Pulmonary artery endothelial cell (primary cell): ENCODE data around the gene FRMD4A. TPM values are rescaled to one million over a fixed set of nuclear protein-coding genes. Genes with fewer than 3 reads are reported as not detected.

Experiments
- DNase-seq: peaks from one replicate; pipeline ENCODE4 v3.0.0-alpha.2; 2011; ENCODE audit warnings: low read depth, low spot score
- total RNA-seq: library from RNA; depleted of rRNA; stranded (reverse); fragments of >200 nt; gene quantifications from 2 replicates; pipeline ENCODE4 v1.2.3, GENCODE V29; 2014

Gene FRMD4A
- total RNA-seq, 1 donor from 2014 or later = 95.3 TPM

- DNase-seq = no peak
These were observed 698.3 kb downstream of the FRMD4A start for GRCh38 chr10:13632440-13632839.

- DNase-seq = no peak
These were observed 699.1 kb downstream of the FRMD4A start for GRCh38 chr10:13631594-13631993.

GRCh38 chr10:13630231-13630630, 700.5 kb downstream of the FRMD4A start:
- no peak for DNase-seq

- DNase-seq = no peak
These were observed 701.6 kb downstream of the FRMD4A start for GRCh38 chr10:13629116-13629515.

GRCh38 chr10:13628661-13629060, 702.1 kb downstream of the FRMD4A start:
- DNase-seq = no peak

- no peak for DNase-seq
These were observed 703.0 kb downstream of the FRMD4A start for GRCh38 chr10:13627459-13628310.

- DNase-seq = no peak
These were observed 706.1 kb downstream of the FRMD4A start for GRCh38 chr10:13624630-13625029.

GRCh38 chr10:13621931-13622330, 708.8 kb downstream of the FRMD4A start:
- DNase-seq = no peak

- no peak for DNase-seq
These were observed 713.6 kb downstream of the FRMD4A start for GRCh38 chr10:13617116-13617515.

GRCh38 chr10:13615650-13616300, 714.9 kb downstream of the FRMD4A start:
- no peak for DNase-seq

- DNase-seq = no peak
These were observed 716.0 kb downstream of the FRMD4A start for GRCh38 chr10:13614530-13615332.

- DNase-seq = no peak
These were observed 717.2 kb downstream of the FRMD4A start for GRCh38 chr10:13613519-13613918.

- no peak for DNase-seq
These were observed 717.9 kb downstream of the FRMD4A start for GRCh38 chr10:13612654-13613373.

- no peak for DNase-seq
These were observed 722.4 kb downstream of the FRMD4A start for GRCh38 chr10:13608246-13608853.

GRCh38 chr10:13604357-13605040, 726.2 kb downstream of the FRMD4A start:
- DNase-seq = no peak

- no peak for DNase-seq
These were observed 732.8 kb downstream of the FRMD4A start for GRCh38 chr10:13597909-13598308.

GRCh38 chr10:13594641-13595040, 736.1 kb downstream of the FRMD4A start:
- DNase-seq = no peak
